ENCODE measurements around the gene TPSD1.

The TPSD1 gene

DNA sequence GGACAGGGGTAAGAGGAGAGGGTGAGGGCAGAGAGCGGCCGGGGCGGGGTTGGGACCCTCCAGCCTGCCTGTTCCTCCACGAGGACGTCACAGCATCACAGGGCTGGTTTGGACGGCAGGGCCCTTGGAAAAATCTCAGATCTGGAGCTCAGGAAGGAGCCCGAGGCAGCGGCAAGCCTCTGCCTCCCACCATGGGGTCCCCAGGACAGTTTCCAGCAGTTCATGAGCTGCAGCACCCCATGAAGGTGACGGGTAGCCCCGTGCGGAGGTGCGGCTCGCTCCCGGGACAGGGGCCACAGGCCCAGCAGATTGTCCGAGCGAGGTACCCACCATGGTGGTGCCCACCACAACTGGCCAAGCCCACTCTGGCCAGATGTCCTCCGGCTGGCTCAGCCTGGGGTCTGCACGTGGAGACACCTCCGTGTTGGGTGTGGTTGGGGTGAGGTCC is 21.3 kb downstream of the TPSD1 start:
- H3K79me2 ChIP-seq (ENCODE audit: insufficient read depth, low read depth) = no peaks in the 10 kb centered on the region
- H3K27me3 ChIP-seq (ENCODE audit: insufficient read depth, low read depth) = peaks cover 96% of the 10 kb centered on the region
- no peak overlapping the region for H2AFZ ChIP-seq (ENCODE audit: low read depth)
- H3K9ac ChIP-seq = no peak overlapping the region
- no peak overlapping the region for H3K27ac ChIP-seq
- no peak overlapping the region for H3K4me3 ChIP-seq (IDR thresholded peaks at IDR 0.05; ENCODE audit: insufficient read depth, low read depth, low read length)
- no peaks in the 10 kb centered on the region for H3K36me3 ChIP-seq (ENCODE audit: insufficient read depth)
- no peaks in the 10 kb centered on the region for H3K4me1 ChIP-seq (ENCODE audit: low read depth, poor library complexity, severe bottlenecking)
- no peaks in the 10 kb centered on the region for H4K20me1 ChIP-seq (ENCODE audit: insufficient read depth)
- TF ChIP-seq, protein P1, sequence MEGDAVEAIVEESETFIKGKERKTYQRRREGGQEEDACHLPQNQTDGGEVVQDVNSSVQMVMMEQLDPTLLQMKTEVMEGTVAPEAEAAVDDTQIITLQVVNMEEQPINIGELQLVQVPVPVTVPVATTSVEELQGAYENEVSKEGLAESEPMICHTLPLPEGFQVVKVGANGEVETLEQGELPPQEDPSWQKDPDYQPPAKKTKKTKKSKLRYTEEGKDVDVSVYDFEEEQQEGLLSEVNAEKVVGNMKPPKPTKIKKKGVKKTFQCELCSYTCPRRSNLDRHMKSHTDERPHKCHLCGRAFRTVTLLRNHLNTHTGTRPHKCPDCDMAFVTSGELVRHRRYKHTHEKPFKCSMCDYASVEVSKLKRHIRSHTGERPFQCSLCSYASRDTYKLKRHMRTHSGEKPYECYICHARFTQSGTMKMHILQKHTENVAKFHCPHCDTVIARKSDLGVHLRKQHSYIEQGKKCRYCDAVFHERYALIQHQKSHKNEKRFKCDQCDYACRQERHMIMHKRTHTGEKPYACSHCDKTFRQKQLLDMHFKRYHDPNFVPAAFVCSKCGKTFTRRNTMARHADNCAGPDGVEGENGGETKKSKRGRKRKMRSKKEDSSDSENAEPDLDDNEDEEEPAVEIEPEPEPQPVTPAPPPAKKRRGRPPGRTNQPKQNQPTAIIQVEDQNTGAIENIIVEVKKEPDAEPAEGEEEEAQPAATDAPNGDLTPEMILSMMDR (conservative IDR thresholded peaks at IDR 0.05; ENCODE audit: low read depth, low read length) = no peak
- H3K4me2 ChIP-seq = no peak overlapping the region

DNA sequence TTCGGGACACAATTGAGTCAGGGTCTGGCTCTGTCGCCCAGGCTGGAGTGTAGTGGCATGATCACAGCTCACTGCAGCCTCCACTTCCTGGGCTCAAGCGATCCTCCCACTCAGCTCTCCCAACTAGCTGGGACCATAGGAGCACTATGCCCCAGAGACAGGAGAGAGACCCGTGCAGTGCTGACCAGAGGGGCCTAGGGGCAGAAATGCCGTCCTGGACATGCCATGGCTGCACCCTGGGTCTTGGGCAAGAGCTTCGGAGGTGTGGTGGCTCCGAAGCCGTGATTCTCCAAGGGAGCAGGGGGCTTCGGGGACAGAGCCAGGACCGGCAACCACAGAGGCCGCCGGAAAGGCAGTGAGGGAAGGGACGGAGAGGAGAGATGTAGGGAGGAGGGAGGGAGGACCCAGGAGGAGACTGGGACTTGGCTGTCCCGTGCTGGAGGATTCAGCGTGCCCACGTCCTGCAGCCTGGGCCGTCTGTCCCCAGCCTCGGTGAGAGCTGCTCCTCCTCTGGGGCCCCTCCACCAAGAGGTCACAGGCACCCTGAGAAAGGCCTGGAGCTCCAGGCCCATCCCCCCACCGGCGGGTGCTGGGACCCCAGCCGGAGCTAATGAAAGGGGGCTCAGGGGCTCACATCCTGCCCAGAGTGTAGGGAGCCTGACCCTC is 21.9 kb downstream of the TPSD1 start:
- Histone ChIP-seq H3K4me2 (no peak overlapping the region), H3K36me3 (ENCODE audit: insufficient read depth) (no peaks in the 10 kb centered on the region), H3K4me3 (IDR thresholded peaks at IDR 0.05; ENCODE audit: insufficient read depth, low read depth, low read length) (no peak overlapping the region), H3K27me3 (ENCODE audit: insufficient read depth, low read depth) (peaks cover 96% of the 10 kb centered on the region), H3K4me1 (ENCODE audit: low read depth, poor library complexity, severe bottlenecking) (no peaks in the 10 kb centered on the region), H4K20me1 (ENCODE audit: insufficient read depth) (no peaks in the 10 kb centered on the region), H2AFZ (ENCODE audit: low read depth) (no peak overlapping the region), H3K79me2 (ENCODE audit: insufficient read depth, low read depth) (no peaks in the 10 kb centered on the region), H3K9ac (no peak overlapping the region), H3K27ac (no peak overlapping the region)
- TF ChIP-seq, protein P1 (conservative IDR thresholded peaks at IDR 0.05; ENCODE audit: low read depth, low read length) = no peak

DNA sequence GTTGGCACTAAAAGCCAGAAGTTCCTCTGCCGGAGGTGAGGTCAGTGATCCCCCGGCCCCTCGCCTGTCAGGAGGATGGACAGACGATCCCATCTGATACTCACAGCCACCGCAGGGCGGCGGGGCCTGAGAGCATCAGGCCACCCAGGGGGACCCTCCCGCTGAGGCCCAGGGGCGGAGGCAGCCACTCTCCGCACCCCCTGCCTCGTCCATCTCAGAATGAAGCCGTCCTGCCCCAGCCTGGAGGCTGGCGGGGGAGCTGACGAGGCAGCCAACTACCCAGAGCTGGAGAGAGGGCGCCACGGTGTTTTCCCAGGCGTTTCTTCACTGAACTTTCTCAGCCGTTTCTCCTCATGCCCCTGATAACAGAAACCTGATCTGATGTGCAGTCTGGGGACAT is 22.6 kb downstream of the TPSD1 start:
- H3K27me3 ChIP-seq (ENCODE audit: insufficient read depth, low read depth) = peaks cover 96% of the 10 kb centered on the region
- no peaks in the 10 kb centered on the region for H3K36me3 ChIP-seq (ENCODE audit: insufficient read depth)
- no peaks in the 10 kb centered on the region for H3K4me1 ChIP-seq (ENCODE audit: low read depth, poor library complexity, severe bottlenecking)
- no peak overlapping the region for H3K4me3 ChIP-seq (IDR thresholded peaks at IDR 0.05; ENCODE audit: insufficient read depth, low read depth, low read length)
- no peak overlapping the region for H3K4me2 ChIP-seq
- H2AFZ ChIP-seq (ENCODE audit: low read depth) = no peak overlapping the region
- H3K9ac ChIP-seq = no peak overlapping the region
- no peaks in the 10 kb centered on the region for H4K20me1 ChIP-seq (ENCODE audit: insufficient read depth)
- H3K27ac ChIP-seq = no peak overlapping the region
- H3K79me2 ChIP-seq (ENCODE audit: insufficient read depth, low read depth) = no peaks in the 10 kb centered on the region
- TF ChIP-seq, protein P1 (conservative IDR thresholded peaks at IDR 0.05; ENCODE audit: low read depth, low read length) = no peak

DNA sequence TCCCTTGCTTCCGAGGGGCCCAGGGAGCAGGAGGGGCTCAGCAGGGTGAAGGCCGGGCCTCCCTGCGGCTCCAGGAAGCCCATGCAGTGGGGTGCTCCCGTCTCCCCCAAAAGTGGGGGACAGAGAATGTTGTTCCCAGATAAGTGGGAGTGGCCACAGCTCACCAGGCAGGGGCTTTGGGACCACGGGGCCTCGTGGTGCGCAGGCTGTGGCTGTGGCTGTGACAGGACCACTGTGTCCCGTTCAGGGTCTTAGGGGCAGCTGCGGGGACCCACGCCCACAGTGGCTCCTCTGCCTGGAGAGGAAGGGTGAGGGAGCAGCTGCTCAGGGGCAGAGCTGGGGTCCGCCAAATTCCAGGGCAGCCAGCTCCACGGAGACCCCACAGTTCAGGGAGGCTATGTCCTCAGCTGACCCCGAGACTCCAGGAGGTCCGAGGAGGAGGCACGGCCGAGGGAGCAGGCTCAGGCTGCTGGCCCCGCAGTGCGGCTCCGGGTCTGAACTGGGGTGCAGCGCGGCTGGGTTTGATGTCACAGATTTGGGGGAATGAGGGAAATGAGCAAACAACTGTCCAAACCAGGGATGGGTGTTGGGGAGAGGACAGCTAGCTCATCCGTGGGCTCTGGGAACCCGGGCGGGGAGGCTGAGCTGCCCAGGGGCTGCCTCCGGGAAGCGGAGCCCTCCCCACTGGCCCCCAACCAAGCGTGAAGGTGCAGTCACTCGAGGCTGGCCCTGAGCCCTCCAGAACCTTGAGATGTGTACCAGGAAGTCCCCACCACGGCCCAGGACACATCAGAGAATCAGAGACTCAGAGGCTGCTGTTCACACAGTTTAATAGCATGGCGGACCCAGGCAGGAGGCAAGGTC is 23.4 kb downstream of the TPSD1 start:
- Histone ChIP-seq H3K27me3 (ENCODE audit: insufficient read depth, low read depth) (peaks cover 96% of the 10 kb centered on the region), H3K4me2 (no peak overlapping the region), H3K4me3 (IDR thresholded peaks at IDR 0.05; ENCODE audit: insufficient read depth, low read depth, low read length) (no peak overlapping the region), H3K79me2 (ENCODE audit: insufficient read depth, low read depth) (no peaks in the 10 kb centered on the region), H4K20me1 (ENCODE audit: insufficient read depth) (no peaks in the 10 kb centered on the region), H3K4me1 (ENCODE audit: low read depth, poor library complexity, severe bottlenecking) (no peaks in the 10 kb centered on the region), H3K27ac (no peak overlapping the region), H2AFZ (ENCODE audit: low read depth) (no peak overlapping the region), H3K36me3 (ENCODE audit: insufficient read depth) (no peaks in the 10 kb centered on the region), H3K9ac (no peak overlapping the region)
- TF ChIP-seq, protein P1 (conservative IDR thresholded peaks at IDR 0.05; ENCODE audit: low read depth, low read length) = no peak

Measured in KMS-11 (cell line).